Measurements from ENCODE around the gene KIF26A. TPM values are rescaled to one million over a fixed set of nuclear protein-coding genes. Genes with fewer than 3 reads are reported as not detected.
A peak's percentile ranks its signal among the peaks of the same experiment; 100 is the strongest.

KIF26A gene
- total RNA-seq, 4 donors from 2014 or later: 4.6 to 7.2 (median 5.6) TPM

- Histone ChIP-seq H3K9me3 (no peaks in the 10 kb centered on the region), H3K36me3 (no peaks in the 10 kb centered on the region), H3K27ac (replicated peaks in 1 of 4) (peak overlapping the region in 3 of 4 donors; percentile 5 to 59 (median 19)), H3K4me1 (peaks cover 32 to 50% (median 46%) of the 10 kb centered on the region in 4 donors), H3K27me3 (peaks cover 7 to 80% (median 32%) of the 10 kb centered on the region in 4 donors), H3K4me3 (peak overlapping the region; percentile 52 to 65 (median 56))
- no peak for DNase-seq (ENCODE audit: extremely low spot score)
- intact Hi-C loops (cut with DNase I): loop anchor here (5.0 kb wide), 1 partner anchor 498 kb away; no protein-coding TSS in a partner anchor
- no CpG with 5 or more reads among the region's 73 CpGs for WGBS
- TF ChIP-seq CTCF (IDR thresholded peaks at IDR 0.05): no peak
- TF ChIP-seq EP300 (IDR thresholded peaks at IDR 0.05): no peak
- no peak for TF ChIP-seq POLR2AphosphoS5 (IDR thresholded peaks at IDR 0.05)
- TF ChIP-seq POLR2A (IDR thresholded peaks at IDR 0.05; ENCODE audit: low read depth): no peak
Measured at GRCh38 chr14:104138718-104139459, 502 bp downstream of the KIF26A start.

- Histone ChIP-seq H3K4me1 (peaks cover 32 to 50% (median 46%) of the 10 kb centered on the region in 4 donors), H3K27me3 (peaks cover 7 to 80% (median 32%) of the 10 kb centered on the region in 4 donors), H3K9me3 (no peaks in the 10 kb centered on the region), H3K4me3 (peak overlapping the region; percentile 52 to 65 (median 56)), H3K36me3 (no peaks in the 10 kb centered on the region), H3K27ac (replicated peaks in 1 of 4) (peak overlapping the region in 1 of 4 donors; percentile 19)
- intact Hi-C loops (cut with DNase I): loop anchor here (5.0 kb wide), 1 partner anchor 498 kb away; no protein-coding TSS in a partner anchor
- 81% methylated on average over 3 of the region's 14 CpGs for WGBS
- DNase-seq (ENCODE audit: extremely low spot score): no peak
- TF ChIP-seq POLR2AphosphoS5 (IDR thresholded peaks at IDR 0.05) (no peak), CTCF (IDR thresholded peaks at IDR 0.05) (no peak), POLR2A (IDR thresholded peaks at IDR 0.05; ENCODE audit: low read depth) (no peak), EP300 (IDR thresholded peaks at IDR 0.05) (no peak)
Measured at GRCh38 chr14:104139460-104140212, 1.2 kb downstream of the KIF26A start.

- Histone ChIP-seq H3K4me1 (peaks cover 32 to 47% (median 45%) of the 10 kb centered on the region in 4 donors), H3K27ac (replicated peaks in 1 of 4) (no peak overlapping the region), H3K27me3 (peaks cover 7 to 80% (median 30%) of the 10 kb centered on the region in 4 donors), H3K9me3 (no peaks in the 10 kb centered on the region), H3K36me3 (no peaks in the 10 kb centered on the region), H3K4me3 (peak overlapping the region; percentile 52 to 65 (median 56))
- TF ChIP-seq POLR2AphosphoS5 (IDR thresholded peaks at IDR 0.05) (no peak), EP300 (IDR thresholded peaks at IDR 0.05) (no peak), CTCF (IDR thresholded peaks at IDR 0.05) (no peak), POLR2A (IDR thresholded peaks at IDR 0.05; ENCODE audit: low read depth) (no peak)
- intact Hi-C loops (cut with DNase I): no loop called here
- 63% methylated on average over 4 of the region's 6 CpGs for WGBS
- DNase-seq (ENCODE audit: extremely low spot score): no peak
Measured at GRCh38 chr14:104140213-104140462, 1.8 kb downstream of the KIF26A start.

- Histone ChIP-seq H3K36me3 (no peaks in the 10 kb centered on the region), H3K27me3 (peaks cover 7 to 80% (median 28%) of the 10 kb centered on the region in 4 donors), H3K4me3 (peak overlapping the region in 2 of 4 donors; percentile 54 to 65), H3K27ac (replicated peaks in 1 of 4) (no peak overlapping the region), H3K9me3 (no peaks in the 10 kb centered on the region), H3K4me1 (peaks cover 30 to 42% (median 40%) of the 10 kb centered on the region in 4 donors)
- WGBS: 98% methylated on average over 7 of the region's 12 CpGs
- intact Hi-C loops (cut with DNase I): no loop called here
- TF ChIP-seq CTCF (IDR thresholded peaks at IDR 0.05) (no peak), EP300 (IDR thresholded peaks at IDR 0.05) (no peak), POLR2AphosphoS5 (IDR thresholded peaks at IDR 0.05) (no peak), POLR2A (IDR thresholded peaks at IDR 0.05; ENCODE audit: low read depth) (no peak)
- no peak for DNase-seq (ENCODE audit: extremely low spot score)
Measured at GRCh38 chr14:104140463-104141331, 2.3 kb downstream of the KIF26A start.

All from esophagus muscularis mucosa (tissue), 4 donors.